Thoracic aorta (tissue), 2 donors: ENCODE data around the gene WNT5A. TPM values are rescaled to one million over a fixed set of nuclear protein-coding genes. Genes with fewer than 3 reads are reported as not detected.

Experiments
- ATAC-seq: fragments of 150-250 bp; one replicate; pipeline ENCODE4 v1.8.0; 2017; ENCODE audit warnings: low read depth; ENCODE audit not compliant: insufficient number of reproducible peaks, low FRiP score
- DNase-seq: peaks from one replicate; pipeline ENCODE4 v3.0.0-alpha.2; 2020; ENCODE audit warnings: low spot score
- H3K27ac ChIP-seq, 2 donors: fragments of 200-600 bp; sonication (generic); 1 replicate in 1 of 2; 2 replicates in 1 of 2; pipeline ENCODE4 v1.5.1; 2016; ENCODE audit warnings: mild to moderate bottlenecking in 2 of 2, moderate library complexity in 2 of 2
- H3K27me3 ChIP-seq: fragments of 200-600 bp; sonication (generic); replicated peaks from 2 replicates; pipeline ENCODE4 v1.6.0; 2016; ENCODE audit warnings: mild to moderate bottlenecking; ENCODE audit not compliant: insufficient read depth
- H3K36me3 ChIP-seq: fragments of 200-600 bp; sonication (generic); one replicate; pipeline ENCODE4 v1.5.1; 2016
- H3K4me1 ChIP-seq, 2 donors: fragments of 200-600 bp; sonication (generic); 1 replicate in 1 of 2; 2 replicates in 1 of 2; pipeline versions ENCODE4 v1.5.1 to v1.6.0; 2016; ENCODE audit warnings: low read depth in 2 of 2, mild to moderate bottlenecking in 1 of 2; ENCODE audit not compliant: control insufficient read depth in 1 of 2
- H3K4me3 ChIP-seq: fragments of 200-600 bp; sonication (generic); 2 replicates; pipeline ENCODE4 v1.5.1; 2016; ENCODE audit warnings: mild to moderate bottlenecking
- H3K9me3 ChIP-seq: fragments of 200-600 bp; sonication (generic); 2 replicates; pipeline ENCODE4 v1.5.1; 2016
- CTCF ChIP-seq: fragments of 200-600 bp; sonication (generic); IDR thresholded peaks from one replicate; pipeline ENCODE4 v1.5.1; 2019; ENCODE audit warnings: antibody characterized with exemption
- total RNA-seq, 2 donors: library from RNA; depleted of rRNA; stranded (reverse); fragments of >200 nt; gene quantifications; one replicate each; pipeline versions ENCODE4 v1.1.0 to v1.2.3, GENCODE V29; 2016

Gene WNT5A
- total RNA-seq, 2 donors from 2014 or later = 5.4 to 6.5 TPM

GRCh38 chr3:55526332-55527030, 39.4 kb upstream of the WNT5A start:
- DNase-seq = no peak
- Histone ChIP-seq H3K36me3 (no peaks in the 10 kb centered on the region), H3K4me1 (peaks cover 0 to 13% of the 10 kb centered on the region in 2 donors), H3K27me3 (no peaks in the 10 kb centered on the region), H3K27ac (no peak overlapping the region), H3K9me3 (no peaks in the 10 kb centered on the region), H3K4me3 (no peak overlapping the region)
- TF ChIP-seq CTCF = no peak
- no peak for ATAC-seq

- H3K4me3 ChIP-seq = no peak overlapping the region
- no peak for TF ChIP-seq CTCF
- no peaks in the 10 kb centered on the region for H3K9me3 ChIP-seq
- H3K27ac ChIP-seq = no peak overlapping the region
- no peak for ATAC-seq
- H3K27me3 ChIP-seq = no peaks in the 10 kb centered on the region
- H3K4me1 ChIP-seq = peaks cover 0 to 13% of the 10 kb centered on the region in 2 donors
- DNase-seq = no peak
- H3K36me3 ChIP-seq = no peaks in the 10 kb centered on the region
Observed at GRCh38 chr3:55525436-55525835, 38.3 kb upstream of the WNT5A start.

GRCh38 chr3:55524565-55525244, 37.6 kb upstream of the WNT5A start:
- DNase-seq = no peak

GRCh38 chr3:55523471-55523870, 36.4 kb upstream of the WNT5A start:
- no peak for TF ChIP-seq CTCF
- Histone ChIP-seq H3K36me3 (no peaks in the 10 kb centered on the region), H3K4me1 (peaks cover 0 to 13% of the 10 kb centered on the region in 2 donors), H3K9me3 (no peaks in the 10 kb centered on the region), H3K27me3 (no peaks in the 10 kb centered on the region), H3K27ac (no peak overlapping the region), H3K4me3 (no peak overlapping the region)
- DNase-seq (no peak), ATAC-seq (no peak)

More at GRCh38 chr3:55524565-55525244, 37.6 kb upstream of the WNT5A start:
- Histone ChIP-seq H3K4me1 (peaks cover 0 to 13% of the 10 kb centered on the region in 2 donors), H3K27me3 (no peaks in the 10 kb centered on the region), H3K9me3 (no peaks in the 10 kb centered on the region), H3K4me3 (no peak overlapping the region), H3K36me3 (no peaks in the 10 kb centered on the region), H3K27ac (no peak overlapping the region)
- ATAC-seq = no peak
- TF ChIP-seq CTCF = no peak

GRCh38 chr3:55521738-55522421, 34.8 kb upstream of the WNT5A start:
- Histone ChIP-seq H3K27ac (no peak overlapping the region), H3K36me3 (no peaks in the 10 kb centered on the region), H3K9me3 (no peaks in the 10 kb centered on the region), H3K27me3 (no peaks in the 10 kb centered on the region), H3K4me1 (peaks cover 0 to 13% of the 10 kb centered on the region in 2 donors), H3K4me3 (no peak overlapping the region)
- ATAC-seq (no peak), DNase-seq (no peak)
- no peak for TF ChIP-seq CTCF
